H1 (cell line): ENCODE data around the gene MMP25.
"Not testable (repeated sequence)": the region's sequence is repeated elsewhere in the genome, so short reads cannot be mapped to it uniquely, and the experiment has no call there.

Experiments
- CTCF ChIP-seq, 3 experiments: IDR thresholded peaks; 1 replicate in 2 of 3; 2 replicates in 1 of 3; pipeline versions ENCODE4 v1.5.1 to v1.6.1; 2011; ENCODE audit warnings: low read length in 3 of 3, mild to moderate bottlenecking in 3 of 3, inconsistent platforms in 2 of 3, low read depth in 1 of 3, moderate library complexity in 1 of 3; ENCODE audit not compliant: insufficient read depth in 1 of 3; ENCODE audit errors: control extremely low read depth in 1 of 3
- EP300 ChIP-seq, 2 experiments: IDR thresholded peaks; 1 replicate in 1 of 2; 2 replicates in 1 of 2; pipeline ENCODE4 v1.6.1; 2011 to 2012; ENCODE audit warnings: low read depth in 2 of 2, low read length in 2 of 2, mild to moderate bottlenecking in 2 of 2, borderline replicate concordance in 1 of 2, inconsistent platforms in 1 of 2, moderate library complexity in 1 of 2
- MAX ChIP-seq: IDR thresholded peaks from 2 replicates; pipeline ENCODE4 v1.6.1; 2012; ENCODE audit warnings: inconsistent platforms
- POLR2A ChIP-seq, 2 experiments: IDR thresholded peaks; 1 replicate in 1 of 2; 2 replicates in 1 of 2; pipeline ENCODE4 v1.6.1; 2011; ENCODE audit warnings: low read depth in 2 of 2, low read length in 2 of 2, mild to moderate bottlenecking in 2 of 2; ENCODE audit errors: control extremely low read depth in 1 of 2
- POLR2AphosphoS5 ChIP-seq: IDR thresholded peaks from 2 replicates; pipeline ENCODE4 v1.6.1; 2011; ENCODE audit warnings: low read depth, low read length
- RNF2 ChIP-seq: fragments of 200-900, 300-1000 bp; sonication (generic); IDR thresholded peaks from 2 replicates; pipeline ENCODE4 v1.7.1; 2016; ENCODE audit warnings: borderline replicate concordance, low read depth, mild to moderate bottlenecking, antibody characterized with exemption, low read length; ENCODE audit not compliant: poor library complexity, severe bottlenecking; ENCODE audit errors: missing control alignments
- SP1 ChIP-seq: IDR thresholded peaks from 2 replicates; pipeline ENCODE4 v1.6.1; 2011; ENCODE audit warnings: low read depth, low read length
- YY1 ChIP-seq: IDR thresholded peaks from 2 replicates; pipeline ENCODE4 v1.6.1; 2011; ENCODE audit warnings: low read depth, mild to moderate bottlenecking, low read length
- ZNF274 ChIP-seq: IDR thresholded peaks from 2 replicates; pipeline ENCODE4 v1.7.0; 2012; ENCODE audit warnings: low read length, borderline replicate concordance; ENCODE audit errors: extremely low read depth

- TF ChIP-seq EP300 (IDR thresholded peaks at IDR 0.05; ENCODE audit: borderline replicate concordance in 1 of 2, low read depth in 2 of 2, low read length in 2 of 2); YY1; POLR2A (IDR thresholded peaks at IDR 0.05; ENCODE audit: control extremely low read depth in 1 of 2, low read depth in 2 of 2, low read length in 2 of 2); ZNF274; MAX; CTCF (IDR thresholded peaks at IDR 0.05; ENCODE audit: control extremely low read depth in 1 of 3, insufficient read depth in 1 of 3, low read depth in 1 of 3, low read length in 3 of 3); SP1; RNF2; POLR2AphosphoS5: not testable (repeated sequence)
Measured at GRCh38 chr16:3055734-3056115, 9.4 kb downstream of the MMP25 start.
